Erythroblast (primary cell): ENCODE results near the gene ARRB1.

Experiments
- GATA1 ChIP-seq: IDR thresholded peaks from 2 replicates; pipeline ENCODE4 v1.6.1; 2011; ENCODE audit warnings: low read depth, mild to moderate bottlenecking, control low read depth, low read length, moderate library complexity
- POLR2A ChIP-seq: IDR thresholded peaks from 2 replicates; pipeline ENCODE4 v1.6.1; 2011; ENCODE audit warnings: mild to moderate bottlenecking, low read length

GRCh38 chr11:75241036-75241905, 110.2 kb downstream of the ARRB1 start:
- TF ChIP-seq POLR2A: no peak
- TF ChIP-seq GATA1: no peak
